ENCODE results near the gene PRRT2.

PRRT2 gene

DNA sequence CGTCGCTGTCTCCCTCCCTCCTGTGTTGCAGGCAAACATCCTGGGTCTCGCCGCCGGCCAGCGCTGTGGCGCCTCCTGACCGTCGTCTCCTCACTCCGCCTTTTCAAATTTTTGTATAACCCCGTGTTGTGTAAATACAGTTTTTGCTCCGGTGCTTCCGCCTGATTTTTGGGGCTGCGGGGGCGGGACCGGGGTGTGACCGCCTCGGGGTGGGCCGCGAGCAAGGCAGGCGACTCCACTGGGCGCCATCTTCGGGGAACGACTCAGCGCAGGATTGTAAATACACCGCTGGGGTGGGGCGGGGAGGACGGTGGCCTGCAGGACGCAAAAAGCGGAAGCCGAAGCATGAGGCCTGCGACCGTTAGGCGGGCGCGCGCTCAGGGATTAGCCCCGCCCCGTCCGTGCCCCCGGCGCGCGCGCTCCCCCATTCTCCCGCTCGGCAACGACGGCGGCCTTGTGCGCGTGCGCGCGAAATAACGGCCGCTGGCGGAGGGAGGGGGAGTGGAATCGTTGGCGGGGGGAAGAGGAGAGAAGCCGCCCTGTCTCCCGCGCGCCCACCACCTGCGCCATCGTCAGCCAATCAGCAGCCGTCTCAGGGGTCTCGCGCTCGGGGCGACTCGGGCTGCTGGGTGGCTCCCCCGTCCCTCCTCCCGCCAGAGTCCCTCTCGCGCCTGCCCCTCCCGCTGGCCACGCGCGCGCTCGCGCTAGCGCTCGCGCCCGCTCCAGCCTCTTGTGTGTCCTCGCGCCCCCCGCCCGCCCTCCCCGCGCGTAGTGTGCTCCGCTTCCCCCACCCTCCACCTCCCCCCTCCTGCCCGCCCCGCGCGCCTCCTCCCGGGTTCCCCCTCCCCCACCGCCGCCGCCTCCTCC lies 6.5 kb upstream of the PRRT2 start:
- DNase-seq (ENCODE audit: low read depth), result peak; percentile 98
- H3K4me3 ChIP-seq (ENCODE audit: low read length), result peak overlapping the region; percentile 81
- TF ChIP-seq, protein P1, sequence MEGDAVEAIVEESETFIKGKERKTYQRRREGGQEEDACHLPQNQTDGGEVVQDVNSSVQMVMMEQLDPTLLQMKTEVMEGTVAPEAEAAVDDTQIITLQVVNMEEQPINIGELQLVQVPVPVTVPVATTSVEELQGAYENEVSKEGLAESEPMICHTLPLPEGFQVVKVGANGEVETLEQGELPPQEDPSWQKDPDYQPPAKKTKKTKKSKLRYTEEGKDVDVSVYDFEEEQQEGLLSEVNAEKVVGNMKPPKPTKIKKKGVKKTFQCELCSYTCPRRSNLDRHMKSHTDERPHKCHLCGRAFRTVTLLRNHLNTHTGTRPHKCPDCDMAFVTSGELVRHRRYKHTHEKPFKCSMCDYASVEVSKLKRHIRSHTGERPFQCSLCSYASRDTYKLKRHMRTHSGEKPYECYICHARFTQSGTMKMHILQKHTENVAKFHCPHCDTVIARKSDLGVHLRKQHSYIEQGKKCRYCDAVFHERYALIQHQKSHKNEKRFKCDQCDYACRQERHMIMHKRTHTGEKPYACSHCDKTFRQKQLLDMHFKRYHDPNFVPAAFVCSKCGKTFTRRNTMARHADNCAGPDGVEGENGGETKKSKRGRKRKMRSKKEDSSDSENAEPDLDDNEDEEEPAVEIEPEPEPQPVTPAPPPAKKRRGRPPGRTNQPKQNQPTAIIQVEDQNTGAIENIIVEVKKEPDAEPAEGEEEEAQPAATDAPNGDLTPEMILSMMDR (IDR thresholded peaks at IDR 0.05; ENCODE audit: insufficient read depth, low read depth, low read length, missing control alignments), result peak; percentile 14

DNA sequence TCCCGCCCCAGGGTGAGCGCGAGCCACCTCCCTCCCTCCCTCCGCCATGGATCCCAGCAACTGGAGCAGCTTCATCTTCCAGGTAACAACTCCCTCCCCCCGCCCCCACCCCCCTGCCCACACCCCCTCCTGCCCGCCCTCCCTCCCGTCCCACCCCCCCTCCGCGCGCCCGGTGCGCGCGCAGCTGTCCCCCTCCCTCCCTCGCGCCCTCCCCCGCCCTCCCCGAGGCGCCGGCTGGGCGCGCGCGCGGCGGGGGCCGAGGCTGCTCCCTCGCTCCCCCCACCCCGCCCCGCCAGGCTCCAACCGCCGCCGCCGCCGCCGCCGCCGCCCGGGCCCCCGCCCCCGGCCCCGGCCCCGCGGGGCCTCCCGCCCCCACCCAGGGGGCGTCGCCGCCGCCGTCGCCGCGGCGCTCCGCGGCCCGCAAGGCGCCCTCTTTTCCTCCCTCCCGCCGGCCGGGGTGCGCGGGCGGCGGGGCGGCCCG lies 5.9 kb upstream of the PRRT2 start, which contains the start of gene MAZ:
Gene MAZ, plus strand, starts transcription at position 431 of the 481 bp plus-strand sequence. CDS start 173 bp downstream, outside the sequence.
- H3K4me3 ChIP-seq (ENCODE audit: low read length), result peak within 1 kb of the TSS; percentile 81
- TF ChIP-seq, protein P1 (IDR thresholded peaks at IDR 0.05; ENCODE audit: insufficient read depth, low read depth, low read length, missing control alignments), result no peak
- peak; percentile 94 for DNase-seq (ENCODE audit: low read depth)

DNA sequence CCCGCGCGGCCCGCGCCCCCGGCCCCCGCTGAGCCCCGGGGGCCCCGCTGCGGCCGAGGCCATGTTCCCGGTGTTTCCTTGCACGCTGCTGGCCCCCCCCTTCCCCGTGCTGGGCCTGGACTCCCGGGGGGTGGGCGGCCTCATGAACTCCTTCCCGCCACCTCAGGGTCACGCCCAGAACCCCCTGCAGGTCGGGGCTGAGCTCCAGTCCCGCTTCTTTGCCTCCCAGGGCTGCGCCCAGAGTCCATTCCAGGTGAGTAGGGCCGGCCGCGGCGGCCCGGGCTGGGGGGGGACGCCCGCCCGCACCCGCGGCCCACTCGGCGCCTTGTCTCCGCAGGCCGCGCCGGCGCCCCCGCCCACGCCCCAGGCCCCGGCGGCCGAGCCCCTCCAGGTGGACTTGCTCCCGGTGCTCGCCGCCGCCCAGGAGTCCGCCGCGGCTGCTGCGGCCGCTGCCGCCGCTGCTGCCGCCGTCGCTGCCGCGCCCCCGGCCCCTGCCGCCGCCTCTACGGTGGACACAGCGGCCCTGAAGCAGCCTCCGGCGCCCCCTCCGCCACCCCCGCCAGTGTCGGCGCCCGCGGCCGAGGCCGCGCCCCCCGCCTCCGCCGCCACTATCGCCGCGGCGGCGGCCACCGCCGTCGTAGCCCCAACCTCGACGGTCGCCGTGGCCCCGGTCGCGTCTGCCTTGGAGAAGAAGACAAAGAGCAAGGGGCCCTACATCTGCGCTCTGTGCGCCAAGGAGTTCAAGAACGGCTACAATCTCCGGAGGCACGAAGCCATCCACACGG lies 5.2 kb upstream of the PRRT2 start:
- DNase-seq (ENCODE audit: low read depth), result no peak
- H3K4me3 ChIP-seq (ENCODE audit: low read length), result peak overlapping the region; percentile 60
- TF ChIP-seq, protein P1 (IDR thresholded peaks at IDR 0.05; ENCODE audit: insufficient read depth, low read depth, low read length, missing control alignments), result no peak

DNA sequence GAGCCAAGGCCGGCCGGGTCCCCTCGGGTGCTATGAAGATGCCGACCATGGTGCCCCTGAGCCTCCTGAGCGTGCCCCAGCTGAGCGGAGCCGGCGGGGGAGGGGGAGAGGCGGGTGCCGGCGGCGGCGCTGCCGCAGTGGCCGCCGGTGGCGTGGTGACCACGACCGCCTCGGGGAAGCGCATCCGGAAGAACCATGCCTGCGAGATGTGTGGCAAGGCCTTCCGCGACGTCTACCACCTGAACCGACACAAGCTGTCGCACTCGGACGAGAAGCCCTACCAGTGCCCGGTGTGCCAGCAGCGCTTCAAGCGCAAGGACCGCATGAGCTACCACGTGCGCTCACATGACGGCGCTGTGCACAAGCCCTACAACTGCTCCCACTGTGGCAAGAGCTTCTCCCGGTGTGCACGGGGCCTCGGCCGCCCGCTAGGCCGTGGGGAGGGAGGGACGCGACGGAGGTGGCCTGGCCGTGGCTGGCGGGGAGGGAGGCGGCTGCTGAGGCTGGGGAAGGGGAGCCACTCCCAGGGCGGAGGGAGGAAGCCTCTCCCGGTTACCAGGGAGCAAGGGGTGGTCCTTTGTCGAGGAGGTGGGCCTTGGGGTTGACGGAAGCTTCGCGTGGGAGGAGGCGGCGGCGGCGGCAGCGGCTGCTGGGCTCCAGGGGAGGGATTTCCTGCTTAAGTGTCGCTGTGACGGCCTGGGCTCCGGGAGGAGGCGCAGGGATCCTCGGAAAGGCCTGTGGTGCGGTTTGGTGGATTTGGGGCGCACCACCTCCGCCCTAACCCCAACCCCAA lies 4.4 kb upstream of the PRRT2 start:
- peak; percentile 94 for DNase-seq (ENCODE audit: low read depth)
- H3K4me3 ChIP-seq (ENCODE audit: low read length), result peak overlapping the region; percentile 60
- TF ChIP-seq, protein P1 (IDR thresholded peaks at IDR 0.05; ENCODE audit: insufficient read depth, low read depth, low read length, missing control alignments), result peak; percentile 45

DNA sequence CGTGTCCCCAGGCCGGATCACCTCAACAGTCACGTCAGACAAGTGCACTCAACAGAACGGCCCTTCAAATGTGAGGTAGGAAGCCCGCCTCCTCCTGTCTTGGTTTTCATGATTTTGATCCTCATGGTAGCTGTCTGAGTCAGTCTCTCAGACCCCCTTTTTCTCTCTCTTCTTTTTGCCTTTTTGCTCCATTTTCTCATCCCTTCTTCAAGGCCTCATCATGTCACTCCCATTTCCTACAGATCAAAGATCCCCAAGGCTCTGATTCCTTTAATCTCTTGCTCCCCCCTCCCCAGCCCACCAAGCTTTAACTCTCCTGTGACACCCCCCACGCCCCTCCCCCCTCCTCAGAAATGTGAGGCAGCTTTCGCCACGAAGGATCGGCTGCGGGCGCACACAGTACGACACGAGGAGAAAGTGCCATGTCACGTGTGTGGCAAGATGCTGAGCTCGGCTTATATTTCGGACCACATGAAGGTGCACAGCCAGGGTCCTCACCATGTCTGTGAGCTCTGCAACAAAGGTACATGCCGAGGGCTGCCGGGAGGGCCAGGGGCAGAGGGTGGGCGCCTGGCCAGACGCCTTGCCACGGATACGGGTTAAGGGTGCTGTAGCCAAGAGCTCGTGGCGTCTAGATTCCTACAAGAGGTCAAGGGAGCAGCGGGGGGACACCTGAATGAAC lies 3.6 kb upstream of the PRRT2 start:
- peak overlapping the region; percentile 60 for H3K4me3 ChIP-seq (ENCODE audit: low read length)
- TF ChIP-seq, protein P1 (IDR thresholded peaks at IDR 0.05; ENCODE audit: insufficient read depth, low read depth, low read length, missing control alignments), result no peak
- no peak for DNase-seq (ENCODE audit: low read depth)

Measured in epithelial cell of esophagus (primary cell).